Nucleus accumbens (tissue), 56 donors: ENCODE data around the gene C1orf74.

ENCODE experiments used
- DNase-seq, 56 donors: peaks; one replicate each; lab custom pipeline; 2025; lab: John Stamatoyannopoulos, UW

The C1orf74 gene

GRCh38 chr1:209784265-209785169, at the start of gene C1orf74:
C1orf74 (minus strand) TSS chr1:209784559; CDS start chr1:209783634, 925 bp downstream.
- DNase-seq, result peak; percentile 82 to 99 (median 96)

DNA sequence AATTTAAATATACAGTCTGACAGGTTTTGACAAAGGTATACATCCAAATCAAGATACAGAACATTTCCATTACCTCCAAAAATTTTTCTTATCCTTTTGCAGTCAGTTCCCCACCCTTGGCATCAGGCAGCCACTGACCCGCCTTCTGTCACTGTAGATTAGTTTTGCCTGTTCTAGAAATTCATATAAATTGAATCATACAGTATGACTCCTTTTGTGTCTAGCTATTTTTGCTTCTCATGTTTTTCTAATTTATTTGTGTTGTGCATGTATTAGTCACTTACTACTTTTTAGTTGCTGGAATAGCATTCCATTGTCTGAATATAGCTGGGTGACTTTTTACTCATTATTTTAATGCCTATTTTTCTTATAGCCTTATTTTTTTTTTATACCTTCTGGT, 47.3 kb upstream of the C1orf74 start:
- no peak for DNase-seq

DNA sequence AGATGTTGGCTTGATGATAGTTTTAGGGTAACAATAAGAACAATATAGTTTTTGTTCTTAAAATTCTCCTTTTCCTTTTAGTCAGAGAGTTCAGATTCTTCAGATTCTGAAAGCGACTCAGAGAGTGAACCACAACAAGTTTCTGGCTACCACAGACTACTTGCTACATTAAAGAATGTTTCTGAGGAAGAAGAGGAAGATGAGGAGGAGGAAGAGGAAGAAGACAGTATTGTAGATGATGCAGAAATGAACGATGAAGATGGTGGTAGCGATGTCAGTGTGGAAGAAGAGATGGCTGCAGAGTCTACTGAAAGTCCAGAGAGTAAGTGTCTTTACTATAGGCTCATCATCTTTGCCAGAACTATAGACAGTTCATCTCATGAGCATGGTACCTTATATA, 46.4 kb upstream of the C1orf74 start:
- DNase-seq, result no peak

DNA sequence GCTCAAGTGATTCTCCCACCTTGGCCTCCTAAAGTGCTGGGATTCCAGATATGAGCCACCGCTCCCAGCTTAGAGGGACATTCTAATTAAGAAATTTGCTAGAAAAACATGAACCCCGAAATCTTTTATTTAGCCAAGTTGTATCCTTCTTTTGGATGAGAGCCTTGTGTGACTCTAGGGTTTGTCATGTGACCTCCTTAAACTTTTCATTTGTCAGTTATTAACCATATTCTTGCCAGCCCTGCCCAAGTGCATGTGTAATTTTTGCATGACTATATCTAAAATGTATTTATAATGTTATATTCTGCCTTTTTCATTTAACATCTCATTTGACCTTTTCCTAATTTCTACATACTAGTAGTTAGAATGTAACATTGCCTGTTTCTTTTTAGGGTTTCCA, 45.4 kb upstream of the C1orf74 start:
- no peak for DNase-seq

DNA sequence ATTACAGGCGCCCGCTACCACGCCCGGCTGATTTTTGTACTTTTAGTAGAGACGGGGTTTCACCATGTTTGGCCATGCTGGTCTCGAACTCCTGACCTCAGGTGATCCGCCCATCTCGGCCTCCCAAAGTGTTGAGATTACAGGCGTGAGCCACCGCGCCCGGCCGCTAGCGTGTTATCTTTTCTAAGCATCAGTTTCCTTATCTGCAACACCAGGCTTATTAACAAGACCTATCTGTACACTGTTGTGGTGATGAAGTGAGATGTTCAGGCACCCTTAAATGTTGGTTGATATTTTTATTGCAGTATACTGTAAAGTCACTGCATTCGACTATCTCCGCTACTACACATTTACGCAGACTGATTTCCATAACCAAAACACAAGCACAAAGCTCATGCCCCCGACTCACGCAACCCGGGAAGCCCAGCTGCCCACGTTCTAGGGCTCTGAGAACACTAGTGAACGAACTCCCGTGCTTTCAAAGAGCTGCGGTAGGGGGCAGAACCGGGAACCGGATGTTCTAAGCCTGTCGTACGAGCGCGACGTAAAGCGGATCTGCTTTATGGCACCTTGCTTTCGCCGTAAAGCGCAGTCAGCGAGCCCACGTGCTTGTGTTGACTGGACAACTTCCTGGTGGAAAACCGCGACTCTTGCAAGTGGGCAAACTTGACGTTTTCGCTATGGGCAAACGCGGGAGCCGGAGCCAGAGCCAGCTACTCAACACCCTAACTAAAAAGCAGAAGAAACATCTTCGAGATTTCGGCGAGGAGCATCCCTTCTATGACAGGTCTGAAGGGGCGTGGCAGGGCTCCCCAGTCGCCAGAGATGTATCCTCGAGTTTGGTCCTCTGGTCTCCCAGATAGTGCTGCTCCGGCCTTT, 43.3 kb upstream of the C1orf74 start, which contains the start of gene UTP25:
UTP25 (plus strand) TSS at position 589 of the 879 bp plus-strand sequence; CDS start at position 681, 92 bp downstream.
- peak in 55 of 56 donors; percentile 56 to 96 (median 86) for DNase-seq

DNA sequence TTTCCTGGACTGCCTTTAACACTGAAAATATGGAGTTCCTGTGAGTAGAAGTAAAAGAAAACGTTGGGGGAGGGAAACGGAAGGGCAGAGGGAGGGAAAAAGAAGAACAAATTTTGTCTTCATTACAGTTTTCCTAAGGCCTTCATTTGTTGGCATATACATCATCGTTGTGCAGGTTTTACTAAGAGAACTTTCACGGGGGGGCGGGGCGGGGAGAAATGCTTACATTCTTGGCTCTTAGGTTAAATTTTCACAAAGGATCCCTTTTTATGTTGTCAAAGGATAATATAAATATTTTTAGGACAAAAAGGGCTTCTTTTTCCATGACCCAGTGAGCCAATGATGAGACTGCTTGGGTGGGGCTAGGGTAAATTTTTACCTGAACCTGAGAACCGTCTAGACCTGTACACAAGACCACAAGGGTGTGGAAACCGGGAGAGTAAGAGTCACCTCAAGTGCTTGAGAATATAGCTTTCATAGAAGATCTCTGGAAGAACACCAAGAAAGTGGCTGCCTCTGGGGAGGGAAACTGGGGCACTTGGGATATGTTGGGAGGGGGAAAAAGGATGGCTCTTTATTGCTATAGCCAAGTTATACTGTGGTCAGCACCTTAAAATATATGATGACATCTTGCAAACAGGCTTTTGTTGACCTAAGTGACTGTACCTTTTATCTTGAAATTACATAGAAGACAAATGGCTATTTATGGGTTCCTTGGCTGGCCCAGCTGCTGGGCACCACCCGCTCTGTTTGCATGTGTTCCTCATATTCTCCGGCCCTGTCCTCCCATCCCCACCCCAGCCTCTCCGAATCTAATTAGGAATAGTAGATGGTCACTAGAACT, 41.5 kb upstream of the C1orf74 start:
- no peak for DNase-seq

DNA sequence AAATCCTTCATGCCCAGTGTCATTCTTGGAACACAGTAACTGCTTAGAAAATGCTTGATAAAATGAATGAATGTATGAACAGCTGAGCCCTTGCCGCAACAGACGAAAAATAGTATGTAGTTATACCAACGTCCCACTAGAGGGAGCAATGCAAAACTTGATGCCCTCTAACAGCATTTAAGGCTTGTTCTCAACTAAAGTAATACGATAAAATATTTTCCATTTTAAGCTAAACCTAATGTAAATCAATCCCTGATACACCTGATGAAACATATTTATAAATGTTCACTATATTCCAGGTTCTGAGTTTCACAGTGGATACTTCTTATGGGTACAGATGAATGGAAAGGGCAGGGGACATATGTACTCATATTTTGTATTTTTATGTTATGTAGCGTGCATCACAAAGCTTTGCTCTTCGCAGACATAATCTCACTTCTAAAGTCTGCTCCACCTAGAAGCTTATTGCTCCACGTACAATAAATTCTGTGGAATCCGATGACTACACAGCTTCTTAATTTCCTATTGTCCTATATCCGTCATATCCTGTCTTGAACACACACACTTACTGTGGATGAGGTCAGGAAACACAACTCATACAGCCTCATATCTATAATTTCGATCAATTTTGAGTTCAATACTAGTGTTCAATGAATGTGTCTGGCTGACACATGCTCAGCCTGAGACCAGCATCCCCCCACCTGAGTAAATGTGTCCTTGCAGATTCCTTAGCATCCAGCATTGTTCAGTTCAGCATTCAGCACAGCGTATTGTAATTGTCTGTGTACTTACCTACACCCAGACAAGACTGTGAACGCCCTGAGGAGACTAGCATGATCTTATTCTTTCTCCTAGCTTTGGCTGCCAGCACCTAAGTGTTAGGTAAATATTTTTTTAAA, 39.0 kb upstream of the C1orf74 start:
- no peak for DNase-seq

DNA sequence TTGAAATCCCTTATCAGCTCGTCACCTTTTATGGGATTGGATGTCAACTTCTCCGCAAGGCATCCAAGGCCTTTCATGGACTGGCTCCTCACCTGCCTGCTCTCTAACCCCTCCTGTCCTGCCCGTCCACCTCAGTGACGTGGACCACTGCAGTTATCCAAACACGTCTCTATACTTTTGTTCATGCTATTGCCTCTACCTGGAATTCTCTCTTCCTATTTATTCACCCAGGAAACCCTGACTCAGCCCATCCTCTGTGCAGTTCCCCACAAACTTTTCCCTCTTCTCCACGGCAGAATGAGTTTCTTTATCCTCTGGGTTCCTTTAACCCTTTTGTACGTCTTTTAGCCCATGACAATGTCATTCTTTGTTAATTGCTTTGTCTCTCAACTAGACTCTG, 38.3 kb upstream of the C1orf74 start:
- DNase-seq, result no peak

DNA sequence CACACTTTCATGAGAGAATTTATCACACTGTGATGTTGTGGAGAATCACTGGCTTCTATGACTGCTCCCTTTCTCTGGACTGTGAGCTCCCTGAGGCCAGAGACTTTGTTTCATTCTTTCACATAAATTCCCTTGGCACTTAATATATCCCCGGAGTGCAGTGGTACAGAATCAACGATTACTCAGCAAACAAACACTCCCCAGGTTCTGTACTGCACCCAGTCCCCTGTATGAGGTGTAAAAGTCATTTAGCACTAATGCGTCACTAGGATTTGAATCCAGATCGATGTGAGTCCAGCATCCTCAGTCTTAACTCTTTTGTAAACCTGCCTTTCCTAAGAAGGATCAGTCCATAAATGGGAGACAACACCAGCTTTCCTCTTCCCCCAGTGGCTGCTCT, 36.6 kb upstream of the C1orf74 start:
- no peak for DNase-seq

DNA sequence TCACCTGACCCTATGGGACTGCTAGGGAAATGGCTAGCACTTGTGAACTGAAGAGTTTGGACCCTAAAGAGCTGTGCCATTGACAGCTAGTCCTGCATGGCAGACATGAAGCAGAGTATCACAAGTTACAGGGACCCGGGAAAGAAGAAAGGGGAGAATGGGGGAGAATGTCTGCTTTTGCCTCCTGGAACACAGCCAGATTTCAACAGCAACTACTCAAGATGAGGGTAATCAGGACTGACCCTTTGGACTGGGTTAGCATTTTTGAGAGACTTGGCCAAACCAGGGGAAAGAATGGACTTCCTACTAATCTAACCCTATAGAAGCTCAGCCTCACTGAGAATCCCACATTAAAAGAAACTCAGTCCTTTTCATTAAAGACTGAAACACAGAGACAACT, 34.7 kb upstream of the C1orf74 start:
- DNase-seq, result no peak

DNA sequence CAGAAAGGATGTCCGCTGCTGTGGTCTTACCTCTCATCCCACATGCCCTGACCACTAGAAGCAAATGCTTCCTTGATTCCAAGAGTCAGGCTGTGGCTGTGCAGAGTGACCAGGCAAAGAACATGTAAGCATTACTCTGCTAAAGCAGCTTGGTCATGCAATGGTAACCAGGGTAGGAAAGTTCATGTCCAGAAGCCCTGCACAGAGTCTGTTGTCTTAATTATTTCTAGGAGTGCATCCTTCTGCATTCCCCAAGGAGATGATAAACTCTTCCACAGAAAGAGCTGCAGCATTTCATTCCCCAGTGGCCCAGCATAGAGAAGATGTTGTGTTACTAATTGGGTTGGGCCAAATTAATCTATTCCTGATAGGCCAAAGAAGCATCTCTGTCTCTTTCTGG, 33.3 kb upstream of the C1orf74 start:
- no peak for DNase-seq

DNA sequence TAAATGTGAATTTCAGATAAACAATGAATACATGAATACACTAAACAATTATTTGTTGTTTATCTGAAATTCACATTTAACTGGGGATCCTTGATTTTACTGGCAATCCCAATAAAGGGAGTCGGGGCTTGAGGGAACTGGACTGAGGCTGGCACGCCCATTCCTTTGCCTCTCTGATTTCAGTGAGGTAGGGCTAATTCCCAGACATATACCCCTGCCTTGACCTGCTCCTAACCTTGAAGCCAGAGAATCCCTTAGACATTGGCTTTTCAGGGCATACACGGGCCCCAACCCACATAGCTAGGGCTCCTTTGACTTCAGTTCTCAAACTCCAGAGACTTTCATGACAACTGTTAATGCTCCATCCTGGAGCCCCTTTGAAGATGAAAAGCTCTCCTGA, 32.6 kb upstream of the C1orf74 start:
- DNase-seq, result no peak

- DNase-seq, result no peak
Observed at GRCh38 chr1:209815931-209816341, 31.6 kb upstream of the C1orf74 start.

DNA sequence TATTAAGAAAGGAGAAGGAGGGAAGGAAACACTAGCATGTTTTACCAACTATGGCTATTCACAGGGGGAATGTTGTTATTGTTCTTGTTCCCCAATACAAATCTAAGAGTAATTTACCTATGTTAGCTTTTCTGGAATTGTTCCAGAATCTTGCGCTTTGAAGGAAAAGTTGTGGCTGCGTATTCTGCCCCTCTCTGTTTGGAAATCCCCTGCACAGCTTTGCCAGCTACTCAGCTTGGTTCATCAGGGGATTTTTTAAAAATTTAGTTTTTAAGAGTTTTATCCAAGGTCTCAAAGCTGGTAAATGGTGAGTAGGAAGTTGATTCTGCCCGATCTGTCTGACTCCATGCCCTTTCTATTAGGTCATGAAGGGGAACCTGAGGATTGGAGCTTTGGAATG, 31.1 kb upstream of the C1orf74 start:
- no peak for DNase-seq

DNA sequence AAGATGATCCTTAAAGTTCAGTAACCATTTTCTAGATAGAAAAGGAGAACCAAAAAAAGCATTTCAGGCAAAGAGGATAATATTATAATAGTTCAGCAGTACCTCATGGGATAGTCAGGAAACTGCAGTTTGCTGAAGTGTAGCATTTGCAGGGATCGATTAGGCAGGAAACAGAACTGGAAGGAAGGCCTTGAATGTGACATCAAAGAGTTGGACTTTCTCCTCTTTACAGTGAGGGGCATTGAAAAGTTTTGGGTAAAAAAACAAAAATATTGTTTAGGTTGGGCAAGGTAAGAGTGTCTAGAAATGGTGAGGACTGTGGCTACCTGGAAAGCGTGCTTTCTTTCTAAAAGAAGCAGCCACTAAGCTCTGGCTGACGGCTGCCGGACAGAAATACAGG, 29.5 kb upstream of the C1orf74 start:
- no peak for DNase-seq

GRCh38 chr1:209810783-209811182, 26.4 kb upstream of the C1orf74 start:
- no peak for DNase-seq

GRCh38 chr1:209809611-209810010, 25.3 kb upstream of the C1orf74 start:
- DNase-seq, result no peak

GRCh38 chr1:209808059-209808581, 23.8 kb upstream of the C1orf74 start:
- DNase-seq, result no peak

DNA sequence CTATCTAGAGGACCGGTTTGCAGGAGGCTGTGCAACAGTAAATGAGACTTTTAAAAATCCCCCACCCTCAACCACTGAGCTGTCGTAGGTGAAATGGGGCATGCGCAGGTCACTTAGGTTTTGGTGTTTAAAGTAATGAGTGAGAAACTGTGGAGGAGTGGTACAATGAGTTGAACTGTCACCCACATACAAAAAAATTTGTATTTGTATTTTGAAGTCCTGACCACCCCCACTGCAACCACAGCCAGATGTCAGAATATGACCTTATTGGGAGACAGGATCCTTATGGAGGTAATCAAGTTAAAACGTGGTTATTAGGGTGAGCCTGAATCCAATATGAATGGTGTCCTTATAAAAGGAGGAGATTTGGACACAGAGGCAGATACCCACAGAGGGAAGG, 23.1 kb upstream of the C1orf74 start:
- no peak for DNase-seq
